ENCODE results near the gene AARS1.
"Not testable (repeated sequence)": the region's sequence is repeated elsewhere in the genome, so short reads cannot be mapped to it uniquely, and the experiment has no call there.

The AARS1 gene

DNA sequence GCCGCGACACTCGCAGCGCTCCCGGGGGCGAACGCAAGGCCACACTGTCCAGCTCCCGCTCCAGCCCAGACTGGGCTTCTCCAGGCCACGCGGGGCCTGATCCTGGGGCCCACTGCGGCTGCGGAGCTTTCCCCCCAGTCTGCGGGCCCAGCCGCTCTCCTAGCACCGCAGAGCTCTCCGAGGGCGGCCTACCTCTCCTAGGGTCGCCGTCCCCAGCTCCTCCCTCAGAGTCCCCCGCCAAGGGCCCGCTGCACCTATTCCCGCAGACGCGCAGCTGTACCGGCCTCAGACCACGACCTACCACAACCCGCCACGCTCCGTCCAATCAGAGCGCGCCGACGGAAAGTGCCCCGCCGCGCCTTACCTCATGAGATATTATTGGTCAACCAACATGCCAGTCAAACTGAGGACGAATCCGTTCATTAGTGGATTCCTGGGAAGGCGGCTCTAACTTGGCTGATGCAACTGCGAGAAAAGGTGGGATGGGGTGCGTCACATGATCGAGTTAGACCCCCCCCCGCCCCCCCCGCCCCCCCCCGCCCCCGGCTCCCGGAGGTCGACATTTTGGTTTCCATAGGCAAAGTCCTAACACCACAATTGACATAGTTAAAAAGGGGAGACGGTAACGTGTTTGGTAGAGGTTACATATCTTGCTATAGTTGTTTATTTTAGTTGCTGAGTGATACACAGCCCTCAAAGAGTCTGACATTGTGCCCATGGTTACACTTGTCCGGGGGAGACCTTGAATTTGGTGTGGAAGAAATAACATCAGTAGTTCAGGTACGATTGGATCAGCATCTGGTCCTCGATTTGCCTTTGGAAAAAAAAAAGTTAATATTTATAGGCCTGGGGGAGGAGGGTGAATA, at the start of gene AARS1:
Gene AARS1 (minus strand): TSS at position 278 of the 866 bp plus-strand sequence. CDS start 6,743 bp downstream, outside the sequence.
- H3K27ac Mint-ChIP-seq = peak within 1 kb of the TSS; percentile 95 to 98 (median 96)
- TF ChIP-seq, protein P1, sequence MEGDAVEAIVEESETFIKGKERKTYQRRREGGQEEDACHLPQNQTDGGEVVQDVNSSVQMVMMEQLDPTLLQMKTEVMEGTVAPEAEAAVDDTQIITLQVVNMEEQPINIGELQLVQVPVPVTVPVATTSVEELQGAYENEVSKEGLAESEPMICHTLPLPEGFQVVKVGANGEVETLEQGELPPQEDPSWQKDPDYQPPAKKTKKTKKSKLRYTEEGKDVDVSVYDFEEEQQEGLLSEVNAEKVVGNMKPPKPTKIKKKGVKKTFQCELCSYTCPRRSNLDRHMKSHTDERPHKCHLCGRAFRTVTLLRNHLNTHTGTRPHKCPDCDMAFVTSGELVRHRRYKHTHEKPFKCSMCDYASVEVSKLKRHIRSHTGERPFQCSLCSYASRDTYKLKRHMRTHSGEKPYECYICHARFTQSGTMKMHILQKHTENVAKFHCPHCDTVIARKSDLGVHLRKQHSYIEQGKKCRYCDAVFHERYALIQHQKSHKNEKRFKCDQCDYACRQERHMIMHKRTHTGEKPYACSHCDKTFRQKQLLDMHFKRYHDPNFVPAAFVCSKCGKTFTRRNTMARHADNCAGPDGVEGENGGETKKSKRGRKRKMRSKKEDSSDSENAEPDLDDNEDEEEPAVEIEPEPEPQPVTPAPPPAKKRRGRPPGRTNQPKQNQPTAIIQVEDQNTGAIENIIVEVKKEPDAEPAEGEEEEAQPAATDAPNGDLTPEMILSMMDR (IDR thresholded peaks at IDR 0.05; ENCODE audit: unreplicated experiment in 3 of 3) = no peak
- peaks cover 16% of the 10 kb centered on the region for H3K4me1 Mint-ChIP-seq
- H3K36me3 Mint-ChIP-seq (ENCODE audit: low read depth) = peaks cover 7% of the 10 kb centered on the region
- peak within 1 kb of the TSS; percentile 96 to 98 (median 96) for H3K4me3 Mint-ChIP-seq
- no peaks in the 10 kb centered on the region for H3K27me3 Mint-ChIP-seq (ENCODE audit: low read depth)
- no peaks in the 10 kb centered on the region for H3K9me3 Mint-ChIP-seq

DNA sequence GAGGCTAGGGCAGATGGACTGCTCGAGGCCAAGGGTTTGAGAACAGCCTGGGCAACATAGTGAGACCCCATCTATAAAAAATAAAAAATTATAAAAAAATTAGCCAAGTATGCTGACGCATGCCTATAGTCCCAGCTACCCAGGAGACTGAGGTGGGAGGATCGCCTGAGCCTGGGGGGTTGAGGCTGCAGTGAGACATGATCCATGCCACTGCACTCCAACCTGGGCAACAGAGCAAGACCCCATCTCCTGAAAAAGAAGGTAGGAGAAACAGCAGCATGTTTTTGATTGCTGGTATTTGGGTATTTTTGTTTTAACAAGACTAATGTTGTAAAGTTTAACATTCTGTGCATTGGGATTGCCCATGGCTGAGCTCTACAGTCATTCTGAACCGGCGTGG, 48.5 kb upstream of the AARS1 start:
- Mint-ChIP-seq H3K27ac (no peak overlapping the region), H3K27me3 (ENCODE audit: low read depth) (peaks cover 3% of the 10 kb centered on the region), H3K4me1 (no peaks in the 10 kb centered on the region), H3K4me3 (no peak overlapping the region), H3K36me3 (ENCODE audit: low read depth) (peaks cover 33% of the 10 kb centered on the region), H3K9me3 (no peaks in the 10 kb centered on the region)
- TF ChIP-seq, protein P1 (IDR thresholded peaks at IDR 0.05; ENCODE audit: unreplicated experiment in 3 of 3) = no peak

DNA sequence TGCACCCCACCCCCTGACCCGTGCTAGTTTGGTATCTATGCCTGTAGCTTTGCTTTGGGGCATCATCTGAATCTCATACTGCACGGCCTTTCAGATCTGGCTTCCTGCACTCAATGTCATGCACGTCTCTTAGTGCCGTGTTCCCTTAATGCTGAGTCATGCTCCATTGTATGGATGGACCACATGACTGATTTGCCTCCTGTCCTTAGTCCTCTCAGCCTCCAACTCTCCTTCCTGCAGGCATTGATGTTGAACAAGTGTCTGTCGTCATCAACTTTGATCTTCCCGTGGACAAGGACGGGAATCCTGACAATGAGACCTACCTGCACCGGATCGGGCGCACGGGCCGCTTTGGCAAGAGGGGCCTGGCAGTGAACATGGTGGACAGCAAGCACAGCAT, 43.4 kb upstream of the AARS1 start:
- H3K27ac Mint-ChIP-seq, H3K9me3 Mint-ChIP-seq, H3K4me1 Mint-ChIP-seq: not testable (repeated sequence)

DNA sequence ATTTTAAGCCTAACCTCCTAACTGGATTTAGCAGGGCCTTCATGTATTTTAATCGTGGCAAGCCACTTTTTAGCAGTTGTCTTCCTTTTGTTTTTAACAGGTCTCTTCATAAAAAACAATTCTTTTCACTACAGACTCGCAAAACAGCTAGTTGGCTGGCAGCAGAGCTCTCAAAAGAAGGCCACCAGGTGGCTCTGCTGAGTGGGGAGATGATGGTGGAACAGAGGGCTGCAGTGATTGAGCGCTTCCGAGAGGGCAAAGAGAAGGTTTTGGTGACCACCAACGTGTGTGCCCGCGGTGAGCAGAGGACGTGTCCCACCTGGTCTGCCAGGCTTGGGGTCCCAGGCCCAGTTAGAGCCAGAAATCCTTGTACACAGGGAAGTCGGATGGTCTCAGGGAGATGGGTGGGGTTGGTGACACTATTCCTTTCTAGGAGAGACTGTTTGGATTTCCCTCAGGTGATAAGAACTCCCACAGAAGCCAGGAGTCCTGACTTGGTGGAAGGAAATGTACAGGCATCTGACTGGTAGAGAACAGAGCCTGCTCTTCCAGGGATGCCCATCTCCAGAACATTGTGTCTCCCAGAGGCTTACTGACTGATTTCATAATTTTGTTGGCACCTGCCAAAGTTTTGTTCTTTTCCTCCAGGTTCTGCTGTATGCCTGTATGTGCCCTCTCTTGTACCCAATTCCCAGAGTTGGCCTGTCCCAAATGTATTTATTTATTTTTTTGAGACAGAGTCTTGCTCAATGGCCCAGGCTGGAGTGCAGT, 42.5 kb upstream of the AARS1 start:
- TF ChIP-seq, protein P1 (IDR thresholded peaks at IDR 0.05; ENCODE audit: unreplicated experiment in 3 of 3) = peak; percentile 37 to 47 (median 41)
- Mint-ChIP-seq H3K4me3 (no peak overlapping the region), H3K36me3 (ENCODE audit: low read depth) (peaks cover 48% of the 10 kb centered on the region), H3K27ac (no peak overlapping the region), H3K4me1 (no peaks in the 10 kb centered on the region), H3K9me3 (no peaks in the 10 kb centered on the region), H3K27me3 (ENCODE audit: low read depth) (no peaks in the 10 kb centered on the region)

More for the DNA sequence above, 43.4 kb upstream of the AARS1 start:
- H3K36me3 Mint-ChIP-seq (ENCODE audit: low read depth) = peaks cover 48% of the 10 kb centered on the region
- H3K4me3 Mint-ChIP-seq; H3K27me3 Mint-ChIP-seq (ENCODE audit: low read depth): not testable (repeated sequence)

DNA sequence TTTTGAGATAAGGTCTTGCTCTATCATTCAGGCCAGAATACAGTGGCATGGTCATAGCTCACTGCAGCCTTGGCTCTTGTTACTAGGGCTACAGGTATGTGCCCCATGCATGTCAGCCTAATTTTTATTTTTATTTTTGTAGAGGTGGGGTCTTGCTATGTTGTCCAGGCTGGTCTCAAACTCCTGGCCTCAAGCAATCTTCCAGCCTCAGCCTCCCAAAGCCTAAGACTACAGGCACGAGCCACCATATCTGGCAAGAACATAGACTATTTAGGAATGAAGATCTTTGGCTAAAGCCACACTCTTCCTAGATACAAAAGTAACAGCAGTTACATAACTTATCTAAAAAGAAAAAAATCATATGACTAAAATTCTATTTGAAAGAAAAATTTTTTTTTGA, 41.8 kb upstream of the AARS1 start:
- TF ChIP-seq, protein P1 (IDR thresholded peaks at IDR 0.05; ENCODE audit: unreplicated experiment in 3 of 3) = no peak
- peaks cover 45% of the 10 kb centered on the region for H3K36me3 Mint-ChIP-seq (ENCODE audit: low read depth)
- H3K27ac Mint-ChIP-seq = no peak overlapping the region
- H3K4me3 Mint-ChIP-seq = no peak overlapping the region
- H3K9me3 Mint-ChIP-seq = no peaks in the 10 kb centered on the region
- no peaks in the 10 kb centered on the region for H3K27me3 Mint-ChIP-seq (ENCODE audit: low read depth)
- no peaks in the 10 kb centered on the region for H3K4me1 Mint-ChIP-seq

DNA sequence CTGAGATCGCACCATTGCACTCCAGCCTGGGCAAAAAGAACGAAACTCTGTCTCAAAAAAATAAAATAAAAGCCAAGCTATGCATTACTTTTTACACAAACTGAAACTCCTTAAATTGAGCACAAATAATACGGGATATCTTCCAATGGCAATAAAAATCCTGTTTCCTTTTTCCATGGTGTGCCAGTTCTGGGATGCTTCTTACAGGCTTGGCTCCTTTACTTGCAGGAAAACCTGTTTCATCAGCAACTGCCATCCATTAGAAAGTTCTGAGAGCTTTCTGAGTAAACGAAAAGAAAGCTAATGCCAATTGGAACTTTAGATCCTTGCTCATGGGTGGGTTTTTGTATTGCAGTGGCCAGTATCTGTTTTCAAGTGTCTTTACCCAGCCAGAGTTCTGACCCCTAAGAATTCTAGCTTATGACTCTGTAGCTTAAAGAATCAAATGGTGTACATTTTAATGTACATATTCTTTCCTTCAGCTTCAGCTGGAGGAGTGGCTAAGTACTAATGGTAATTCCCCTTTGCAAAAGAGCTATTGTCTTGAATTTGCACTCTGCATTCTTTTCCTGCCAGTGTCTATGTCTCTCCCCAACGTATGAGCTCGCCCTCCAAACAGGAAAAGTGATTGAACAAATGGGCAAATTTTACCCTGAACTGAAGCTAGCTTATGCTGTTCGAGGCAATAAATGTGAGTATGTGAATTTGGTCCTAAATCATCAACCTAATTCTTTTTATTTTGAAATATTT, 35.9 kb upstream of the AARS1 start:
- Mint-ChIP-seq H3K36me3 (ENCODE audit: low read depth) (peaks cover 40% of the 10 kb centered on the region), H3K27me3 (ENCODE audit: low read depth) (no peaks in the 10 kb centered on the region), H3K9me3 (no peaks in the 10 kb centered on the region), H3K27ac (no peak overlapping the region), H3K4me1 (no peaks in the 10 kb centered on the region), H3K4me3 (no peak overlapping the region)
- TF ChIP-seq, protein P1 (IDR thresholded peaks at IDR 0.05; ENCODE audit: unreplicated experiment in 3 of 3) = no peak

All from nephron (organoid).